IgD-negative memory B cell (primary cell): ENCODE data around the gene GINS1. TPM values are rescaled to one million over a fixed set of nuclear protein-coding genes. Genes with fewer than 3 reads are reported as not detected.
"Not testable (repeated sequence)": the region's sequence is repeated elsewhere in the genome, so short reads cannot be mapped to it uniquely, and the experiment has no call there.

ENCODE experiments used
- H3K27ac Mint-ChIP-seq, 3 donors: one replicate each; pipeline ENCODE4 v1.8.0; 2020 to 2022; ENCODE audit warnings: mild to moderate bottlenecking in 3 of 3, mixed read lengths in 3 of 3, moderate library complexity in 1 of 3
- H3K27me3 Mint-ChIP-seq: one replicate; pipeline ENCODE4 v1.8.0; 2021; ENCODE audit warnings: mixed read lengths
- H3K36me3 Mint-ChIP-seq: one replicate; pipeline ENCODE4 v1.8.0; 2020; ENCODE audit warnings: mild to moderate bottlenecking, mixed read lengths
- H3K4me1 Mint-ChIP-seq, 3 donors: one replicate each; pipeline ENCODE4 v1.8.0; 2020 to 2022; ENCODE audit warnings: mixed read lengths in 3 of 3, mild to moderate bottlenecking in 1 of 3
- H3K4me3 Mint-ChIP-seq, 4 donors: one replicate each; pipeline ENCODE4 v1.8.0; 2020 to 2022; ENCODE audit warnings: mild to moderate bottlenecking in 4 of 4, mixed read lengths in 4 of 4, moderate library complexity in 3 of 4
- H3K9me3 Mint-ChIP-seq, 3 donors: one replicate each; pipeline ENCODE4 v1.8.0; 2020 to 2021; ENCODE audit warnings: mixed read lengths in 3 of 3, mild to moderate bottlenecking in 1 of 3
- polyA plus RNA-seq: library from polyadenylated mRNA; unstranded; fragments of 300-500 nt; fragmentation: Illumina TruSeq; gene quantifications from one replicate; pipeline ENCODE4 v1.2.3, GENCODE V29; 2021

The GINS1 gene
- polyA plus RNA-seq, 1 donor from 2014 or later = 1.2 TPM

- H3K4me1 Mint-ChIP-seq = peaks cover 0 to 6% (median 3%) of the 10 kb centered on the region in 3 donors
Observed at GRCh38 chr20:25399037-25399430, 8.4 kb upstream of the GINS1 start.

GRCh38 chr20:25400291-25400732 is 7.2 kb upstream of the GINS1 start:
- not testable (repeated sequence) for H3K36me3 Mint-ChIP-seq, H3K4me3 Mint-ChIP-seq, H3K27me3 Mint-ChIP-seq, H3K27ac Mint-ChIP-seq, H3K4me1 Mint-ChIP-seq
- H3K9me3 Mint-ChIP-seq = peaks cover 6 to 24% (median 11%) of the 10 kb centered on the region in 3 donors

More at GRCh38 chr20:25399037-25399430, 8.4 kb upstream of the GINS1 start:
- Mint-ChIP-seq H3K9me3 (peaks cover 6 to 17% (median 9%) of the 10 kb centered on the region in 3 donors), H3K36me3 (peaks cover 2% of the 10 kb centered on the region), H3K4me3 (peak overlapping the region in 1 of 4 donors; percentile 22), H3K27me3 (peaks cover 9% of the 10 kb centered on the region), H3K27ac (no peak overlapping the region)

GRCh38 chr20:25402583-25402982 is 4.9 kb upstream of the GINS1 start:
- Mint-ChIP-seq H3K9me3 (peaks cover 6 to 24% (median 13%) of the 10 kb centered on the region in 3 donors), H3K4me1 (peaks cover 3 to 6% (median 4%) of the 10 kb centered on the region in 3 donors), H3K36me3 (peaks cover 3% of the 10 kb centered on the region), H3K27me3 (peaks cover 2% of the 10 kb centered on the region), H3K4me3 (peak overlapping the region in 1 of 4 donors; percentile 55), H3K27ac (no peak overlapping the region)

GRCh38 chr20:25408170-25408547 is 686 bp downstream of the GINS1 start:
- no peaks in the 10 kb centered on the region for H3K27me3 Mint-ChIP-seq
- H3K27ac Mint-ChIP-seq = peak overlapping the region in 2 of 3 donors; percentile 85 to 96
- peaks cover 5 to 15% (median 9%) of the 10 kb centered on the region in 3 donors for H3K9me3 Mint-ChIP-seq
- peaks cover 8% of the 10 kb centered on the region in 3 donors for H3K4me1 Mint-ChIP-seq
- H3K4me3 Mint-ChIP-seq = peak overlapping the region; percentile 85 to 97 (median 95)
- peaks cover 3% of the 10 kb centered on the region for H3K36me3 Mint-ChIP-seq

GRCh38 chr20:25408890-25409289 is 1.4 kb downstream of the GINS1 start:
- peaks cover 3% of the 10 kb centered on the region for H3K36me3 Mint-ChIP-seq

GRCh38 chr20:25418776-25419175 is 11.3 kb downstream of the GINS1 start:
- no peaks in the 10 kb centered on the region for H3K4me1 Mint-ChIP-seq
- H3K4me3 Mint-ChIP-seq = no peak overlapping the region
- no peak overlapping the region for H3K27ac Mint-ChIP-seq
- no peaks in the 10 kb centered on the region for H3K36me3 Mint-ChIP-seq
- no peaks in the 10 kb centered on the region for H3K9me3 Mint-ChIP-seq
- no peaks in the 10 kb centered on the region for H3K27me3 Mint-ChIP-seq

More at GRCh38 chr20:25408890-25409289, 1.4 kb downstream of the GINS1 start:
- peaks cover 8% of the 10 kb centered on the region in 3 donors for H3K4me1 Mint-ChIP-seq
- peak overlapping the region in 2 of 4 donors; percentile 4 to 58 for H3K4me3 Mint-ChIP-seq
- no peak overlapping the region for H3K27ac Mint-ChIP-seq
- no peaks in the 10 kb centered on the region for H3K27me3 Mint-ChIP-seq
- peaks cover 0 to 8% (median 4%) of the 10 kb centered on the region in 3 donors for H3K9me3 Mint-ChIP-seq

GRCh38 chr20:25421102-25421501 is 13.6 kb downstream of the GINS1 start:
- no peaks in the 10 kb centered on the region for H3K36me3 Mint-ChIP-seq
- H3K4me1 Mint-ChIP-seq = no peaks in the 10 kb centered on the region
- H3K4me3 Mint-ChIP-seq = no peak overlapping the region
- no peaks in the 10 kb centered on the region for H3K27me3 Mint-ChIP-seq
- H3K9me3 Mint-ChIP-seq = no peaks in the 10 kb centered on the region
- H3K27ac Mint-ChIP-seq = no peak overlapping the region

GRCh38 chr20:25422032-25422431 is 14.6 kb downstream of the GINS1 start:
- H3K27ac Mint-ChIP-seq = no peak overlapping the region
- no peaks in the 10 kb centered on the region for H3K27me3 Mint-ChIP-seq
- H3K4me3 Mint-ChIP-seq = no peak overlapping the region
- H3K9me3 Mint-ChIP-seq = no peaks in the 10 kb centered on the region
- no peaks in the 10 kb centered on the region for H3K36me3 Mint-ChIP-seq
- H3K4me1 Mint-ChIP-seq = no peaks in the 10 kb centered on the region

GRCh38 chr20:25424536-25424935 is 17.1 kb downstream of the GINS1 start:
- H3K9me3 Mint-ChIP-seq = no peaks in the 10 kb centered on the region
- no peaks in the 10 kb centered on the region for H3K27me3 Mint-ChIP-seq
- no peaks in the 10 kb centered on the region for H3K4me1 Mint-ChIP-seq
- peaks cover 2% of the 10 kb centered on the region for H3K36me3 Mint-ChIP-seq
- no peak overlapping the region for H3K27ac Mint-ChIP-seq
- no peak overlapping the region for H3K4me3 Mint-ChIP-seq

- Mint-ChIP-seq H3K36me3 (peaks cover 2% of the 10 kb centered on the region), H3K27me3 (no peaks in the 10 kb centered on the region), H3K9me3 (no peaks in the 10 kb centered on the region), H3K4me3 (no peak overlapping the region), H3K27ac (no peak overlapping the region), H3K4me1 (peaks cover 6 to 7% (median 7%) of the 10 kb centered on the region in 3 donors)
Observed at GRCh38 chr20:25437153-25437581, 29.7 kb downstream of the GINS1 start.

- Mint-ChIP-seq H3K9me3 (no peaks in the 10 kb centered on the region), H3K27ac (peak overlapping the region in 1 of 3 donors; percentile 19), H3K4me3 (peak overlapping the region in 2 of 4 donors; percentile 26 to 56), H3K4me1 (peaks cover 6 to 7% (median 7%) of the 10 kb centered on the region in 3 donors), H3K36me3 (peaks cover 2% of the 10 kb centered on the region), H3K27me3 (no peaks in the 10 kb centered on the region)
Observed at GRCh38 chr20:25439328-25439727, 31.9 kb downstream of the GINS1 start.

- no peaks in the 10 kb centered on the region for H3K36me3 Mint-ChIP-seq
- no peaks in the 10 kb centered on the region for H3K27me3 Mint-ChIP-seq
- H3K4me3 Mint-ChIP-seq = no peak overlapping the region
- peaks cover 0 to 1% (median 0%) of the 10 kb centered on the region in 3 donors for H3K4me1 Mint-ChIP-seq
- H3K9me3 Mint-ChIP-seq = peaks cover 0 to 9% (median 0%) of the 10 kb centered on the region in 3 donors
- no peak overlapping the region for H3K27ac Mint-ChIP-seq
Observed at GRCh38 chr20:25444556-25444955, 37.1 kb downstream of the GINS1 start.

- Mint-ChIP-seq H3K4me1 (no peaks in the 10 kb centered on the region), H3K9me3 (peaks cover 0 to 9% (median 4%) of the 10 kb centered on the region in 3 donors), H3K4me3 (no peak overlapping the region), H3K36me3 (no peaks in the 10 kb centered on the region), H3K27ac (no peak overlapping the region), H3K27me3 (no peaks in the 10 kb centered on the region)
Observed at GRCh38 chr20:25447671-25448070, 40.2 kb downstream of the GINS1 start.

- H3K27ac Mint-ChIP-seq = no peak overlapping the region
- no peaks in the 10 kb centered on the region for H3K27me3 Mint-ChIP-seq
Observed at GRCh38 chr20:25452333-25452732, 44.9 kb downstream of the GINS1 start.

GRCh38 chr20:25453035-25453810 is 45.8 kb downstream of the GINS1 start:
- H3K4me3 Mint-ChIP-seq = no peak overlapping the region
- H3K9me3 Mint-ChIP-seq = peaks cover 0 to 8% (median 4%) of the 10 kb centered on the region in 3 donors
- H3K27ac Mint-ChIP-seq = no peak overlapping the region
- H3K4me1 Mint-ChIP-seq = no peaks in the 10 kb centered on the region
- peaks cover 4% of the 10 kb centered on the region for H3K36me3 Mint-ChIP-seq
- H3K27me3 Mint-ChIP-seq = no peaks in the 10 kb centered on the region

More at GRCh38 chr20:25452333-25452732, 44.9 kb downstream of the GINS1 start:
- Mint-ChIP-seq H3K4me3 (no peak overlapping the region), H3K4me1 (no peaks in the 10 kb centered on the region), H3K36me3 (peaks cover 4% of the 10 kb centered on the region), H3K9me3 (peaks cover 0 to 9% (median 4%) of the 10 kb centered on the region in 3 donors)
